Measurements from ENCODE around the gene PLEKHM3. TPM values are rescaled to one million over a fixed set of nuclear protein-coding genes. Genes with fewer than 3 reads are reported as not detected.

Gene PLEKHM3
- total and polyA plus RNA-seq, 4 donors, result 3.0 to 18.3 (median 5.5) TPM

DNA sequence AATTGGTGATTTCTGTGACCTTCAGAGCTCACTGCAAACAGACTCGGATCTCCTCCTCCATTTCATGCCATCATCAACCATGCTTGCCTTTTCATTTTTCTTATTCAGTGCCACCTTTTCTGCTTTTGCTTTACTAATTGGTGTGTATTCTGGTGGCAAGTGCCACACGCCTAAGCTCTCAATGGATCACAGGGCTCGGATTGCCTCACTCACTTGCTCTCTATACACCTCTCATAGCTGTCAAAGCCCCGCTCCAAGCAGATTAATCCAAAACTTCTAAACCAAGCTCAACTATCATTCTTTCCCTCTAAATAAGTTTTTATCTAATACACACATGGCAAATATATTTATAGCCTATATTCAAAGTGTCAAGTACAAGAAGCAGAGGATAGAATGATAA, 86.4 kb downstream of the PLEKHM3 start:
- no peaks in the 10 kb centered on the region for H3K9me3 ChIP-seq (ENCODE audit: control insufficient read depth in 4 of 4, low read length in 3 of 4)
- WGBS, result 93% methylated on average over 4 of the region's 4 CpGs
- H3K27ac ChIP-seq (ENCODE audit: low read depth in 1 of 2, low read length in 2 of 2), result no peak overlapping the region
- no peak overlapping the region for H3K9ac ChIP-seq (ENCODE audit: low read depth in 1 of 2, low read length in 2 of 2)
- TF ChIP-seq FOXA2 (IDR thresholded peaks at IDR 0.05) (no peak), GABPA (IDR thresholded peaks at IDR 0.05 in 1 of 2, conservative IDR thresholded peaks at IDR 0.05 in 1 of 2) (no peak), EGR1 (IDR thresholded peaks at IDR 0.05; ENCODE audit: low read depth in 2 of 2) (no peak), SP1 (IDR thresholded peaks at IDR 0.05) (no peak)
- TF ChIP-seq, protein P1, sequence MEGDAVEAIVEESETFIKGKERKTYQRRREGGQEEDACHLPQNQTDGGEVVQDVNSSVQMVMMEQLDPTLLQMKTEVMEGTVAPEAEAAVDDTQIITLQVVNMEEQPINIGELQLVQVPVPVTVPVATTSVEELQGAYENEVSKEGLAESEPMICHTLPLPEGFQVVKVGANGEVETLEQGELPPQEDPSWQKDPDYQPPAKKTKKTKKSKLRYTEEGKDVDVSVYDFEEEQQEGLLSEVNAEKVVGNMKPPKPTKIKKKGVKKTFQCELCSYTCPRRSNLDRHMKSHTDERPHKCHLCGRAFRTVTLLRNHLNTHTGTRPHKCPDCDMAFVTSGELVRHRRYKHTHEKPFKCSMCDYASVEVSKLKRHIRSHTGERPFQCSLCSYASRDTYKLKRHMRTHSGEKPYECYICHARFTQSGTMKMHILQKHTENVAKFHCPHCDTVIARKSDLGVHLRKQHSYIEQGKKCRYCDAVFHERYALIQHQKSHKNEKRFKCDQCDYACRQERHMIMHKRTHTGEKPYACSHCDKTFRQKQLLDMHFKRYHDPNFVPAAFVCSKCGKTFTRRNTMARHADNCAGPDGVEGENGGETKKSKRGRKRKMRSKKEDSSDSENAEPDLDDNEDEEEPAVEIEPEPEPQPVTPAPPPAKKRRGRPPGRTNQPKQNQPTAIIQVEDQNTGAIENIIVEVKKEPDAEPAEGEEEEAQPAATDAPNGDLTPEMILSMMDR (IDR thresholded peaks at IDR 0.05; ENCODE audit: low read depth, low read length, missing input control), result no peak
- peaks cover 2 to 21% (median 7%) of the 10 kb centered on the region in 4 donors for H3K4me1 ChIP-seq (ENCODE audit: control insufficient read depth in 4 of 4, insufficient read depth in 4 of 4, low read length in 3 of 4)
- no peak for DNase-seq (ENCODE audit: low spot score)
- H3K27me3 ChIP-seq (ENCODE audit: control insufficient read depth in 4 of 4, insufficient read depth in 4 of 4, low read length in 3 of 4), result no peaks in the 10 kb centered on the region
- H3K4me3 ChIP-seq (ENCODE audit: low read depth in 1 of 3, low read length in 3 of 3), result no peak overlapping the region
- H3K36me3 ChIP-seq (ENCODE audit: control insufficient read depth in 4 of 4, insufficient read depth in 3 of 4, low read depth in 1 of 4, low read length in 3 of 4), result no peaks in the 10 kb centered on the region

DNA sequence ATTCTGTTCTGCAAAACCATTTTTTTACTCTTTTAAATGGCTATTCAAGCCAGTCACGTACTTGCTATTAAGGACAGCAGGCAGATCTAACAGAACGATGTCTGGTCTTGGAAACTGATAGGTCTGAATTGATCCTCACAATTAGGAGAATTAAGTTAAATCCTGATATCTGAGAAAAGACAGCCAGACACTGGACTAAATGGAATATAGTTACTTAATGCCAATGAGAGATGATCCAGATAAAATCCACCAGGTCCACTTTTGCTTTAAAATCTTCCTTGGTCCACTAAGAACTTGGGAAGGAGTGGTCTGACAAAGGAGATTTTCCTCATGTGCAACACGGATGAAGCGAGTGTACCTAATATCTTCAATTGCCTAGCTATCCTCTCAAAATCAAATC, 86.9 kb downstream of the PLEKHM3 start:
- H3K9ac ChIP-seq (ENCODE audit: low read depth in 1 of 2, low read length in 2 of 2), result no peak overlapping the region
- DNase-seq (ENCODE audit: low spot score), result no peak
- no peaks in the 10 kb centered on the region for H3K9me3 ChIP-seq (ENCODE audit: control insufficient read depth in 4 of 4, low read length in 3 of 4)
- no peak overlapping the region for H3K27ac ChIP-seq (ENCODE audit: low read depth in 1 of 2, low read length in 2 of 2)
- no peaks in the 10 kb centered on the region for H3K36me3 ChIP-seq (ENCODE audit: control insufficient read depth in 4 of 4, insufficient read depth in 3 of 4, low read depth in 1 of 4, low read length in 3 of 4)
- 92% methylated on average over 4 of the region's 4 CpGs for WGBS
- H3K4me3 ChIP-seq (ENCODE audit: low read depth in 1 of 3, low read length in 3 of 3), result no peak overlapping the region
- no peak for TF ChIP-seq EGR1 (IDR thresholded peaks at IDR 0.05; ENCODE audit: low read depth in 2 of 2)
- no peak for TF ChIP-seq HNF4G (IDR thresholded peaks at IDR 0.05)
- TF ChIP-seq FOXA2 (IDR thresholded peaks at IDR 0.05), result no peak
- TF ChIP-seq, protein P1 (IDR thresholded peaks at IDR 0.05; ENCODE audit: low read depth, low read length, missing input control), result no peak
- TF ChIP-seq RAD21 (IDR thresholded peaks at IDR 0.05), result no peak
- no peak for TF ChIP-seq SP1 (IDR thresholded peaks at IDR 0.05)
- TF ChIP-seq, protein P2, sequence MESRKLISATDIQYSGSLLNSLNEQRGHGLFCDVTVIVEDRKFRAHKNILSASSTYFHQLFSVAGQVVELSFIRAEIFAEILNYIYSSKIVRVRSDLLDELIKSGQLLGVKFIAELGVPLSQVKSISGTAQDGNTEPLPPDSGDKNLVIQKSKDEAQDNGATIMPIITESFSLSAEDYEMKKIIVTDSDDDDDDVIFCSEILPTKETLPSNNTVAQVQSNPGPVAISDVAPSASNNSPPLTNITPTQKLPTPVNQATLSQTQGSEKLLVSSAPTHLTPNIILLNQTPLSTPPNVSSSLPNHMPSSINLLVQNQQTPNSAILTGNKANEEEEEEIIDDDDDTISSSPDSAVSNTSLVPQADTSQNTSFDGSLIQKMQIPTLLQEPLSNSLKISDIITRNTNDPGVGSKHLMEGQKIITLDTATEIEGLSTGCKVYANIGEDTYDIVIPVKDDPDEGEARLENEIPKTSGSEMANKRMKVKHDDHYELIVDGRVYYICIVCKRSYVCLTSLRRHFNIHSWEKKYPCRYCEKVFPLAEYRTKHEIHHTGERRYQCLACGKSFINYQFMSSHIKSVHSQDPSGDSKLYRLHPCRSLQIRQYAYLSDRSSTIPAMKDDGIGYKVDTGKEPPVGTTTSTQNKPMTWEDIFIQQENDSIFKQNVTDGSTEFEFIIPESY (IDR thresholded peaks at IDR 0.05), result no peak
- no peak for TF ChIP-seq HNF4A (conservative IDR thresholded peaks at IDR 0.05)
- TF ChIP-seq, protein P3, sequence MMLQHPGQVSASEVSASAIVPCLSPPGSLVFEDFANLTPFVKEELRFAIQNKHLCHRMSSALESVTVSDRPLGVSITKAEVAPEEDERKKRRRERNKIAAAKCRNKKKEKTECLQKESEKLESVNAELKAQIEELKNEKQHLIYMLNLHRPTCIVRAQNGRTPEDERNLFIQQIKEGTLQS (IDR thresholded peaks at IDR 0.05), result no peak
- no peak for TF ChIP-seq TAF1 (conservative IDR thresholded peaks at IDR 0.05)
- peaks cover 2 to 21% (median 7%) of the 10 kb centered on the region in 4 donors for H3K4me1 ChIP-seq (ENCODE audit: control insufficient read depth in 4 of 4, insufficient read depth in 4 of 4, low read length in 3 of 4)
- H3K27me3 ChIP-seq (ENCODE audit: control insufficient read depth in 4 of 4, insufficient read depth in 4 of 4, low read length in 3 of 4), result no peaks in the 10 kb centered on the region

Data from liver (tissue), 9 donors.